Effector memory CD4-positive, alpha-beta T cell (primary cell): Measurements from ENCODE around the gene ITGB3.

ENCODE experiments used
- DNase-seq, 3 donors: peaks; one replicate each; pipeline ENCODE4 v3.0.0-alpha.2; 2020
- H3K27ac ChIP-seq: 2 replicates; pipeline ENCODE4 v1.7.0; 2013; ENCODE audit warnings: mild to moderate bottlenecking, low read length, moderate library complexity; ENCODE audit not compliant: insufficient read depth, poor library complexity, severe bottlenecking
- H3K27me3 ChIP-seq: replicated peaks from 2 replicates; pipeline ENCODE4 v1.7.0; 2013; ENCODE audit warnings: mild to moderate bottlenecking, low read length; ENCODE audit not compliant: insufficient read depth, control insufficient read depth, poor library complexity, severe bottlenecking
- H3K36me3 ChIP-seq: 2 replicates; pipeline ENCODE4 v1.7.0; 2013; ENCODE audit warnings: mild to moderate bottlenecking, low read length, moderate library complexity; ENCODE audit not compliant: control insufficient read depth, insufficient read depth
- H3K4me1 ChIP-seq: 2 replicates; pipeline ENCODE4 v1.7.0; 2013; ENCODE audit warnings: low read length, mild to moderate bottlenecking; ENCODE audit not compliant: control insufficient read depth, insufficient read depth, poor library complexity, severe bottlenecking
- H3K4me3 ChIP-seq: 2 replicates; pipeline ENCODE4 v1.7.0; 2013; ENCODE audit warnings: low read length, low read depth, mild to moderate bottlenecking; ENCODE audit not compliant: insufficient read depth, poor library complexity, severe bottlenecking
- H3K9me3 ChIP-seq: 2 replicates; pipeline ENCODE4 v1.7.0; 2013; ENCODE audit warnings: mild to moderate bottlenecking, low read length, moderate library complexity; ENCODE audit not compliant: control insufficient read depth

ITGB3 gene

DNA sequence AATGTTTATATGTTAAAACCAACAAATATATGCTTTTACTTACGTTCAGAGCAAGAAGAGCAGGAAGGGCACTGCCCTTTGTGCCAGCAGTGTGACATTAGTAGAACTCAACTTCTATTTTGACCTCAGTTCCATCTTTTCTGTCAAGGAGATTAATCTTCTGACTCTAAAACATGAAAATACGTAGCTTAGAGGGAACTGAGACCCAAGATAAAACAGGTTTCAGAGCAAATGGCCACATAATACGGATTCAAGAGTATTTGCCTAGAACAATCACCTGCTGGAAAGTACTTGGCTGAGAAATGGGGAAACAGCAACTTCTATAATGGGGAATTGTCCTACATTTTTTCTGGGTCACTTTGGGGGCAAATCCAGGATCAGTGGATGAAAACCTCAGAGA is 22.3 kb upstream of the ITGB3 start:
- Histone ChIP-seq H3K4me1 (peaks cover 5% of the 10 kb centered on the region), H3K27me3 (no peaks in the 10 kb centered on the region), H3K4me3 (no peak overlapping the region), H3K27ac (no peak overlapping the region), H3K9me3 (no peaks in the 10 kb centered on the region), H3K36me3 (no peaks in the 10 kb centered on the region)
- DNase-seq: no peak

DNA sequence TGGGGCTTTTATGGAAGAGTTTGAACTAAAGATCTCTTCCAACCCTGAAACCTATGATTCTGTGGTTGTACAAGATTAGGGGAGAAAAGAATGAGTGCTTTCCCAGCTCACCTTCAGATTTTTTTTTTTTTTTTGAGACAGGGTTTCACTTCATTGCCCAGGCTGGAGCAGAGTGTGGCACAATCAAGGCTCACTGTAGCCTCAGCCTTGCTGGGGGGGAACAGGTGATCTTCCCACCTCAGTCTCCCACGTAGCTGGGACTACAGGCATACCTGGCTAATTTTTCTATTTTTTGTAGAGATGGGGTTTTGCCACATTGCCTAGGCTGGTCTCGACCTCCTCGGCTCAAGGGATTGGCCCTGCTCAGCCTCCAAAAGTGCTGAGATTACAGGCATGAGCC is 21.8 kb upstream of the ITGB3 start:
- H3K4me1 ChIP-seq: peaks cover 5% of the 10 kb centered on the region
- no peak overlapping the region for H3K4me3 ChIP-seq
- no peaks in the 10 kb centered on the region for H3K27me3 ChIP-seq
- no peaks in the 10 kb centered on the region for H3K36me3 ChIP-seq
- no peaks in the 10 kb centered on the region for H3K9me3 ChIP-seq
- H3K27ac ChIP-seq: no peak overlapping the region
- DNase-seq: no peak

DNA sequence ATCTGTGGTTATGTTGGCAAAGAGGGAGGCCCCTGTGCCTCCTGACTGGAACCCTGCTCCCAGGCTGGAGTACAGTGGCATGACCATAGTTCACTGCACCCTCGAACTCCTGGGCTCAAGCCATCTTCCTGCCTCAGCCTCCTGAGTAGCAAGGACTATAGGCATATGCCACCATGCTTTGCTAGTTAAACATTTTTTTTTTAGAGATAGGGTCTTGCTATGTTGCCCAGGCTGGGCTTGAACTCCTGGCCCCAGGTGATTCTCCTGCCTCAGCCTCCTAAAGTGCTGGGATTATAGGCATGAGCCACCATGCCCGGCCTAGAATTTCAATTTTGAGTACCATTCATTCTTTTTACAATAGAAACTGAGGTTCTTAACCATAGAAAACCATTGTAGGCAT is 21.2 kb upstream of the ITGB3 start:
- H3K27ac ChIP-seq: no peak overlapping the region
- H3K27me3 ChIP-seq: no peaks in the 10 kb centered on the region
- no peaks in the 10 kb centered on the region for H3K36me3 ChIP-seq
- DNase-seq: no peak
- H3K4me1 ChIP-seq: peaks cover 5% of the 10 kb centered on the region
- no peaks in the 10 kb centered on the region for H3K9me3 ChIP-seq
- no peak overlapping the region for H3K4me3 ChIP-seq

DNA sequence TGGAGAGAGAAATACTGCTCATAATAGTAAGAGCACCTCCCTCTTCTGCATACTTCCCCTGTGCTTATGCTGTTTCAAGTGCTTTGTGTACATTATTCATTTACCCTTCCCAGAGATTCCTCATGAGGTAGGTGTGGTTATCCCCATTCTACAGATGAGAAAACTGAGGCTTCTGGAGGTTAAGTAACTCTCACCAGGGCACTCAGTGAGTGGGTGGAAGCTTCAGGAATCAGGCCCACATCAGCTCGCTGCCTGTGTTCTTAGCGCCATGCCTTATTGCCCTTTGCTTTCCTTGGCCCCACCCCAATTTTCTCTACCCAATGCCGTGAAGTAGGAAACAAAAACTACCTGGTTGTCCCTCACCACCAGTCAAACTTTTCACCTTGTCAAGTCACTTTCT is 18.1 kb upstream of the ITGB3 start:
- Histone ChIP-seq H3K36me3 (no peaks in the 10 kb centered on the region), H3K27me3 (no peaks in the 10 kb centered on the region), H3K4me1 (no peaks in the 10 kb centered on the region), H3K4me3 (no peak overlapping the region), H3K27ac (no peak overlapping the region), H3K9me3 (no peaks in the 10 kb centered on the region)
- DNase-seq: no peak

DNA sequence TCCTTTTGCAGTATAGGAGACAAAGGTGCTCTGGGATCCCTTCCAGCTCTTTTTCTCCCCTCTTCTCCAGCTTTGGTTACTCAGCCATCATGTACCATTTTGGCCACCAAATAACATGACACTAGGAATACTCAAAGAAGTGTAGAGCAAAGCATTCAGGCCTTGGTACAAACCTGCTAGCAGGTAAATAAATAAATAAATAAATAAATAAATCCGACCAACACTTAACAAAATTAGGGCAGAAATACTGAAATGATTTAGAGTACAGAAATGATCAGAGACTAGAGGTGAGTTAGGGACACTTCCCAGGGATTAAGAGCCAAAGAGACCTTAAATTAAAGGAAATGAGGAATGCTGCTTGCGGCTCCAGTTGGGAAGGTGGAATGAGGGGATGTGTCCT is 17.7 kb upstream of the ITGB3 start:
- no peaks in the 10 kb centered on the region for H3K36me3 ChIP-seq
- no peak overlapping the region for H3K27ac ChIP-seq
- H3K9me3 ChIP-seq: no peaks in the 10 kb centered on the region
- no peak overlapping the region for H3K4me3 ChIP-seq
- no peaks in the 10 kb centered on the region for H3K4me1 ChIP-seq
- H3K27me3 ChIP-seq: no peaks in the 10 kb centered on the region
- DNase-seq: no peak

DNA sequence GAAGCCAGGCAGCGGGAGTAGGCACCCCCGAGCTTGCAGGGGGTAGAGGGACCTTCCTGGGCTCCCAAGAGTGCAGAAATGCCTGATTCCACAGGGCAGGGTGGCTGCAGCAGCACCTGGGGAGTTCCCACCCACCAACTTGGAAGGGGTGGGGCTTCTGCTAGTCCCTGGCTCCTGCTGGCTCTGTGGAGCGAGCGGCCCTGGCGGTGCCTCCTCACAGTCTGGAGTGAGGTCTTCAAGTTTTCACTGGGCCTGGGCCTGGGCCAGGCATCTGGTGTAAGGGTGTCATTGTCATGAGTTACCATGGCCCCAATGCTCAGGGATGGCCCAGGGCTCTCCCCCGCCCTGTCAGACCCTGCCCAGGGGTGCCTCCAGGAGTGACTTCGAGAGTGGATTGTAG is 15.8 kb upstream of the ITGB3 start:
- Histone ChIP-seq H3K36me3 (no peaks in the 10 kb centered on the region), H3K27ac (no peak overlapping the region), H3K4me3 (no peak overlapping the region), H3K27me3 (no peaks in the 10 kb centered on the region), H3K9me3 (no peaks in the 10 kb centered on the region), H3K4me1 (no peaks in the 10 kb centered on the region)
- no peak for DNase-seq

DNA sequence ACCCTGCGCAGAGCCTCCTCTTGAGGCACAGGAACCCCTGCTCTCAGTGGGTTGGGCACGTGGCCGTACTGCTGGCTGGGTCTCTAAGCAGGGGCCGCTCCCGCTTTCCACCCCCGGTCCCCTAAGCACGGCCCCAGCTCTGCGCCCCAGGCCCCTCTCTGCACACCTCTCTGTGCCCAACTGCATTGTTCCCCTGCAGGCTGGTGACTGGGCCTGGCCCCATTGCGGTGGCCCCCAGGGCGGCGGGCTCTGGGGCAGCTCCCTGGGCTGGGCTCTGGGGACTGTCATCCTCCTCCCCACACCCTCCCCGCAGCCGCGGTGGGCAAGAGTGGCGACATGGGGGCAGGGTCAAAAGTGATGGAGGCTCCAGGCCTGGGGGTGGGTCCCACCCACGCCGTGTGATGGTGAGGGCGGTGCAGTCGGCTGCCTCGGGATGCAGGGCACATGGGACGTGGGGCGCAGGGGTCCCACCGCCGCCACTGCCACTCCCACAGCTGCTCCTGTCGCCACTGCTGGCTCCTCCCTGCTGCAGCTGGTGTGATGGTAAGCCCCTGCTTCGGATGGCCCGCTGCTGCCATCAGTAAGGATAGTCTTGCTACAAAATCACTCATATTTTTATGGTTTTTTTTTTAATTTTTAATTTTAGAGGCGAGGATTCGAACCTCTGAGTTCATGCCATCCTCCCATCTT is 15.2 kb upstream of the ITGB3 start:
- Histone ChIP-seq H3K9me3 (no peaks in the 10 kb centered on the region), H3K36me3 (no peaks in the 10 kb centered on the region), H3K27ac (no peak overlapping the region), H3K27me3 (no peaks in the 10 kb centered on the region), H3K4me3 (no peak overlapping the region), H3K4me1 (no peaks in the 10 kb centered on the region)
- no peak for DNase-seq

DNA sequence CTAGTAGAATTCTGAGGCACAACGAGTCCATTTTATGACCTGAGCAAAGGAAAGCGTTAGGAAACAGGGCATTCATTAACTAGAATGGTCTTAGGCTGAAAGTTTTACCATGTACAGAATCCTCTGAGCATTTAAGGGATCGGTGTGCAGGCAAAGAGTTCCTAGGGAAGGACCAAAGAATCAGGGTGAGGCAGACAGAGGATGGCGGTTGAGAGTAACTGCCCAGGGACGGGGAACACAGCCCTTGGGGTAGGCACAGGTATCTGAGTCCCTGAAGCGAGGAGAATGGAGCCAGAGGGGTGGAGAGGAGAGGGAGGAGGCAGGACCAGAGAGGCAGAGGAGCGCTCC is 14.0 kb upstream of the ITGB3 start:
- Histone ChIP-seq H3K9me3 (no peaks in the 10 kb centered on the region), H3K36me3 (no peaks in the 10 kb centered on the region), H3K27ac (no peak overlapping the region), H3K4me3 (no peak overlapping the region), H3K27me3 (no peaks in the 10 kb centered on the region), H3K4me1 (no peaks in the 10 kb centered on the region)
- no peak for DNase-seq

DNA sequence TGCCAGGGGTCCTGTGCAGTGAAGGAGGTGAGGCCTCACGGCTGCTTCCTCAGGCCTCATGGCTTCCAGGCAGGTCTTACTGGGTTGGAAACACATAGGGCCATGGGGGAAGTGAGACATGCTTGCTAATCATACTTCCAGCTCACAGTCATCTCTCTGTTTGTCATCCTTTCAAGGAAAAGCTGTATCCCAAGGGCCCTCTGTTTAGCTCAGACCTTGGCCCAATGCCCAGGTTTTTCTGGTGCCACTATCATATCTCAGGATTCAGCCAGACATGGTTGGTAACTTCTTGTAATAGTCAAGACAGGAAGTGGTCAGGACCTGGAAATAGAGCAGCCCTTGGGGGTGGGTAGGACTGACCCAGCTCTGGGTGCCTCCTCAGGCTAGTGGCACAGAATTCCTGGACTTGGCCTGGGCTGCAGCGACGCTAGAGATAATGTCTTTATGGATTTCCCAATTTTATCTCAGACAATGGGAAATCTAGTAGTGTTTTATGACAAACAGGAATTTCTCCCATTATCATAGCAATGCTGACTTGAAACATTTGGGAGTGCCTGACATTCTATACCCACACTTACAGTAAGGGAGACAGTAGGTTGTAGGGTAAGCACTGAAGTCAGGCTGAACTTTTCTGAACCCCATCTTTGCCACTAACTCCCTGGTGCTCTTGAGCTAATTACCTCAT is 13.5 kb upstream of the ITGB3 start:
- no peak overlapping the region for H3K4me3 ChIP-seq
- no peak for DNase-seq
- no peak overlapping the region for H3K27ac ChIP-seq
- H3K4me1 ChIP-seq: no peaks in the 10 kb centered on the region
- H3K27me3 ChIP-seq: no peaks in the 10 kb centered on the region
- H3K36me3 ChIP-seq: no peaks in the 10 kb centered on the region
- H3K9me3 ChIP-seq: no peaks in the 10 kb centered on the region

DNA sequence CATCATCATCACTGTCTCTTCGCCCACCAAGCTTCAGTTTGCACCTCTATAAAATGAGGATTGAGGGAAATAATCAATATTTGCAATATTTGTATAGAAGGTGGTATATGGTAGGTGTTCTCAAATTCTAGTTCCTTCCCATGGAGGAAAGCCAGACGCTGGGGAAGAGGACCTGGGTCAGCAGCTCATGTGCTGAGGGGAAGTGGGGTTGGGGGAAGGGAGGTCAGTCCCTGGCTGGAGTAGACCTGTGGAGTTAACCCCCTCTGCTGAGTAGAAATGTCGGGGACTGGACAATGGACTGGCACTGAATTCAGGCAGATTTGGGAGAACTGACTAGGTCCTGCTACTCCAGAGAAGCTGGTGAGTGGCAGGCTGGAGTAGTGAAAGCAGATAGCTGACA is 12.8 kb upstream of the ITGB3 start:
- Histone ChIP-seq H3K4me1 (no peaks in the 10 kb centered on the region), H3K4me3 (no peak overlapping the region), H3K9me3 (no peaks in the 10 kb centered on the region), H3K27me3 (no peaks in the 10 kb centered on the region), H3K36me3 (no peaks in the 10 kb centered on the region), H3K27ac (no peak overlapping the region)
- DNase-seq: no peak
